CD4-positive, alpha-beta memory T cell (primary cell): ENCODE measurements around the gene PBX1. TPM values are rescaled to one million over a fixed set of nuclear protein-coding genes. Genes with fewer than 3 reads are reported as not detected.

ENCODE experiments used
- CTCF ChIA-PET: fragments of 350-600 bp; sonication (Branson Sonifier 250); formaldehyde crosslinking; loops from one replicate; lab custom pipeline; 2021; ENCODE audit warnings: inconsistent platforms; ENCODE audit not compliant: partially characterized antibody; lab: Charles Lee
- POLR2A ChIA-PET: fragments of 350-600 bp; sonication (Branson Sonifier 250); formaldehyde crosslinking; loops from one replicate; lab custom pipeline; 2021; ENCODE audit not compliant: partially characterized antibody; lab: Charles Lee
- DNase-seq, 5 donors: peaks; one replicate each; pipeline versions ENCODE4 v3.0.0 to v3.0.0-alpha.2; 2020 to 2022; ENCODE audit warnings: mixed read lengths in 1 of 5
- H3K27ac ChIP-seq: one replicate; pipeline ENCODE4 v1.7.0; 2013; ENCODE audit warnings: low read depth, low read length
- H3K27me3 ChIP-seq: 2 replicates; pipeline ENCODE4 v1.7.0; 2013; ENCODE audit warnings: mild to moderate bottlenecking, low read length, moderate library complexity; ENCODE audit not compliant: insufficient read depth
- H3K36me3 ChIP-seq: 2 replicates; pipeline ENCODE4 v1.7.0; 2013; ENCODE audit warnings: mild to moderate bottlenecking, low read length, moderate library complexity; ENCODE audit not compliant: insufficient read depth
- H3K4me1 ChIP-seq: 2 replicates; pipeline ENCODE4 v1.7.0; 2013; ENCODE audit warnings: mild to moderate bottlenecking, low read length, moderate library complexity; ENCODE audit not compliant: insufficient read depth
- H3K4me3 ChIP-seq, 2 donors: one replicate each; pipeline ENCODE4 v1.7.0; 2013; ENCODE audit warnings: low read length in 2 of 2, mild to moderate bottlenecking in 1 of 2
- H3K9me3 ChIP-seq, 2 donors: one replicate each; pipeline ENCODE4 v1.7.0; 2013; ENCODE audit warnings: low read length in 2 of 2, control low read depth in 1 of 2; ENCODE audit not compliant: control insufficient read depth in 1 of 2
- H3K27ac Mint-ChIP-seq, 7 donors: one replicate each; pipeline ENCODE4 v1.8.0; 2020 to 2021; ENCODE audit warnings: mixed read lengths in 7 of 7, mild to moderate bottlenecking in 6 of 7, inconsistent platforms in 3 of 7, moderate library complexity in 3 of 7
- H3K27me3 Mint-ChIP-seq, 2 donors: one replicate each; pipeline ENCODE4 v1.8.0; 2020 to 2021; ENCODE audit warnings: mixed read lengths in 2 of 2
- H3K36me3 Mint-ChIP-seq, 2 donors: one replicate each; pipeline ENCODE4 v1.8.0; 2020 to 2021; ENCODE audit warnings: mixed read lengths in 2 of 2, inconsistent platforms in 1 of 2, mild to moderate bottlenecking in 1 of 2
- H3K4me1 Mint-ChIP-seq, 4 donors: one replicate each; pipeline ENCODE4 v1.8.0; 2020 to 2021; ENCODE audit warnings: mixed read lengths in 4 of 4, mild to moderate bottlenecking in 1 of 4
- H3K4me3 Mint-ChIP-seq, 8 donors: one replicate each; pipeline ENCODE4 v1.8.0; 2020 to 2021; ENCODE audit warnings: mixed read lengths in 8 of 8, mild to moderate bottlenecking in 7 of 8, moderate library complexity in 6 of 8, inconsistent platforms in 3 of 8
- H3K9me3 Mint-ChIP-seq, 8 donors: one replicate each; pipeline ENCODE4 v1.8.0; 2020 to 2021; ENCODE audit warnings: mixed read lengths in 8 of 8, mild to moderate bottlenecking in 5 of 8, inconsistent platforms in 3 of 8, moderate library complexity in 1 of 8
- intact Hi-C: fragments of 100-400 bp; cut with micrococcal nuclease; formaldehyde crosslinking; loops from one replicate; pipeline ENCODE4 v1.15.1; 2023
- polyA plus RNA-seq, 2 donors: library from polyadenylated mRNA; unstranded; fragments of 300-500 nt; fragmentation: Illumina TruSeq; gene quantifications; one replicate each; pipeline ENCODE4 v1.2.3, GENCODE V29; 2021
- total RNA-seq, 2 experiments: library from RNA; stranded (reverse); gene quantifications; one replicate each; pipeline ENCODE4 v1.2.3, GENCODE V29; 2021

The PBX1 gene
- under 1 TPM; 0.53 to 0.70 TPM for total RNA-seq
- polyA plus RNA-seq, result under 1 TPM in 1 of 2 donors, not detected in 1; 0.06 TPM

- H3K4me1 Mint-ChIP-seq, result peaks cover 2 to 20% (median 11%) of the 10 kb centered on the region in 4 donors
- Histone ChIP-seq H3K4me3 (peak within 1 kb of the TSS in 1 of 2 donors; percentile 19), H3K27ac (no peak within 1 kb of the TSS), H3K36me3 (no peaks in the 10 kb centered on the region), H3K9me3 (no peaks in the 10 kb centered on the region), H3K4me1 (peaks cover 6% of the 10 kb centered on the region), H3K27me3 (no peaks in the 10 kb centered on the region)
- ChIA-PET POLR2A (no interaction called here), CTCF (no interaction called here)
- H3K9me3 Mint-ChIP-seq, result peaks cover 0 to 11% (median 4%) of the 10 kb centered on the region in 8 donors
- H3K4me3 Mint-ChIP-seq, result peak within 1 kb of the TSS; percentile 74 to 89 (median 84)
- DNase-seq, result peak; percentile 56 to 73 (median 60)
- no peaks in the 10 kb centered on the region for H3K36me3 Mint-ChIP-seq
- peak within 1 kb of the TSS in 1 of 7 donors; percentile 16 for H3K27ac Mint-ChIP-seq
- intact Hi-C loops, result no loop called here
- H3K27me3 Mint-ChIP-seq, result peaks cover 9 to 12% of the 10 kb centered on the region in 2 donors
These were observed at the start of gene PBX1 for GRCh38 chr1:164558461-164559341. TSS of gene PBX1 (plus strand) at chr1:164559184.

GRCh38 chr1:164510435-164510834 is 48.5 kb upstream of the PBX1 start:
- Mint-ChIP-seq H3K4me3 (no peak overlapping the region), H3K36me3 (no peaks in the 10 kb centered on the region), H3K27me3 (no peaks in the 10 kb centered on the region), H3K9me3 (peaks cover 0 to 13% (median 4%) of the 10 kb centered on the region in 8 donors), H3K4me1 (no peaks in the 10 kb centered on the region), H3K27ac (no peak overlapping the region)
- Histone ChIP-seq H3K27me3 (no peaks in the 10 kb centered on the region), H3K27ac (no peak overlapping the region), H3K4me3 (no peak overlapping the region), H3K9me3 (no peaks in the 10 kb centered on the region), H3K4me1 (no peaks in the 10 kb centered on the region), H3K36me3 (no peaks in the 10 kb centered on the region)
- POLR2A ChIA-PET, result no interaction called here
- CTCF ChIA-PET, result no interaction called here
- no peak for DNase-seq
- intact Hi-C loops, result no loop called here

GRCh38 chr1:164511001-164511705 is 47.8 kb upstream of the PBX1 start:
- ChIA-PET CTCF (no interaction called here), POLR2A (no interaction called here)
- no peaks in the 10 kb centered on the region for H3K4me1 ChIP-seq
- H3K27ac ChIP-seq, result no peak overlapping the region
- Mint-ChIP-seq H3K27ac (no peak overlapping the region), H3K4me1 (no peaks in the 10 kb centered on the region), H3K36me3 (no peaks in the 10 kb centered on the region), H3K27me3 (no peaks in the 10 kb centered on the region), H3K4me3 (no peak overlapping the region), H3K9me3 (peaks cover 0 to 13% (median 4%) of the 10 kb centered on the region in 8 donors)
- DNase-seq, result no peak
- no peaks in the 10 kb centered on the region for H3K36me3 ChIP-seq
- no peaks in the 10 kb centered on the region for H3K27me3 ChIP-seq
- H3K9me3 ChIP-seq, result no peaks in the 10 kb centered on the region
- no peak overlapping the region for H3K4me3 ChIP-seq
- intact Hi-C loops, result no loop called here

- H3K4me1 Mint-ChIP-seq, result no peaks in the 10 kb centered on the region
- no peak overlapping the region for H3K4me3 Mint-ChIP-seq
- no peak for DNase-seq
- H3K36me3 Mint-ChIP-seq, result no peaks in the 10 kb centered on the region
- intact Hi-C loops, result no loop called here
- H3K4me3 ChIP-seq, result no peak overlapping the region
- no peaks in the 10 kb centered on the region for H3K27me3 ChIP-seq
- H3K27me3 Mint-ChIP-seq, result no peaks in the 10 kb centered on the region
- ChIA-PET CTCF (no interaction called here), POLR2A (no interaction called here)
- H3K27ac ChIP-seq, result no peak overlapping the region
- no peaks in the 10 kb centered on the region for H3K4me1 ChIP-seq
- no peaks in the 10 kb centered on the region for H3K9me3 ChIP-seq
- peaks cover 0 to 11% (median 1%) of the 10 kb centered on the region in 8 donors for H3K9me3 Mint-ChIP-seq
- H3K36me3 ChIP-seq, result no peaks in the 10 kb centered on the region
- H3K27ac Mint-ChIP-seq, result no peak overlapping the region
These were observed 43.8 kb upstream of the PBX1 start for GRCh38 chr1:164515231-164515630.

GRCh38 chr1:164515711-164516331 is 43.2 kb upstream of the PBX1 start:
- no peaks in the 10 kb centered on the region for H3K9me3 ChIP-seq
- intact Hi-C loops, result no loop called here
- DNase-seq, result no peak
- ChIA-PET POLR2A (no interaction called here), CTCF (no interaction called here)
- Mint-ChIP-seq H3K27ac (no peak overlapping the region), H3K36me3 (no peaks in the 10 kb centered on the region), H3K4me1 (no peaks in the 10 kb centered on the region), H3K4me3 (no peak overlapping the region), H3K27me3 (no peaks in the 10 kb centered on the region), H3K9me3 (peaks cover 0 to 11% (median under 1%) of the 10 kb centered on the region in 8 donors)
- no peaks in the 10 kb centered on the region for H3K36me3 ChIP-seq
- H3K4me1 ChIP-seq, result no peaks in the 10 kb centered on the region
- H3K27ac ChIP-seq, result no peak overlapping the region
- H3K27me3 ChIP-seq, result no peaks in the 10 kb centered on the region
- H3K4me3 ChIP-seq, result no peak overlapping the region

GRCh38 chr1:164516591-164516990 is 42.4 kb upstream of the PBX1 start:
- no peak overlapping the region for H3K4me3 Mint-ChIP-seq
- no peak for DNase-seq
- H3K27me3 Mint-ChIP-seq, result no peaks in the 10 kb centered on the region
- Histone ChIP-seq H3K9me3 (no peaks in the 10 kb centered on the region), H3K4me3 (no peak overlapping the region), H3K27me3 (no peaks in the 10 kb centered on the region), H3K27ac (no peak overlapping the region), H3K4me1 (no peaks in the 10 kb centered on the region), H3K36me3 (no peaks in the 10 kb centered on the region)
- no peaks in the 10 kb centered on the region for H3K36me3 Mint-ChIP-seq
- H3K4me1 Mint-ChIP-seq, result no peaks in the 10 kb centered on the region
- intact Hi-C loops, result no loop called here
- H3K9me3 Mint-ChIP-seq, result peaks cover 0 to 11% (median 0%) of the 10 kb centered on the region in 8 donors
- CTCF ChIA-PET, result no interaction called here
- H3K27ac Mint-ChIP-seq, result no peak overlapping the region
- POLR2A ChIA-PET, result no interaction called here
